ENCODE measurements around the gene MYOG.
A peak's percentile ranks its signal among the peaks of the same experiment; 100 is the strongest.

Gene MYOG

DNA sequence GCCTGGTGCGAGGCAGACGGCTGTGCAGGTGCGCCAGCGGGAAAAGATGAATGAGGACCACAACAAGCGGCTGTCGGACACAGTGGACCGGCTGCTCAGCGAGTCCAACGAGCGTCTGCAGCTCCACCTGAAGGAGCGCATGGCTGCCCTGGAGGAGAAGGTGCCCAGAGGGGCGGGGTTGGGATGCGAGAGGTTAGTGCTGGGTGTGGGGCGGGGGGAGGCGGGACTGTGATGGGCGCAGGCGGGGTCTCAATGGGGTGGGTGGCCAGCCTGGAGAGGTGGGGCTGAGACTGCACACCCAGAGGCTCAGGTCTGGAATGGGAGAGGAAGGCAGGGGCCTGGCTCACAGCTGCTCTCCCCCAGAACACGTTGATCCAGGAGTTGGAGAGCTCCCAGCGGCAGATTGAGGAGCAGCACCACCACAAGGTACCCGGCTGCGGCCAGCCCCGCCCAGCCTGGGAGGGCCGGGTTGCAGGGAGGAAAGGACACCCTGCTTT is 37.2 kb downstream of the MYOG start:
- TF ChIP-seq, protein P1, sequence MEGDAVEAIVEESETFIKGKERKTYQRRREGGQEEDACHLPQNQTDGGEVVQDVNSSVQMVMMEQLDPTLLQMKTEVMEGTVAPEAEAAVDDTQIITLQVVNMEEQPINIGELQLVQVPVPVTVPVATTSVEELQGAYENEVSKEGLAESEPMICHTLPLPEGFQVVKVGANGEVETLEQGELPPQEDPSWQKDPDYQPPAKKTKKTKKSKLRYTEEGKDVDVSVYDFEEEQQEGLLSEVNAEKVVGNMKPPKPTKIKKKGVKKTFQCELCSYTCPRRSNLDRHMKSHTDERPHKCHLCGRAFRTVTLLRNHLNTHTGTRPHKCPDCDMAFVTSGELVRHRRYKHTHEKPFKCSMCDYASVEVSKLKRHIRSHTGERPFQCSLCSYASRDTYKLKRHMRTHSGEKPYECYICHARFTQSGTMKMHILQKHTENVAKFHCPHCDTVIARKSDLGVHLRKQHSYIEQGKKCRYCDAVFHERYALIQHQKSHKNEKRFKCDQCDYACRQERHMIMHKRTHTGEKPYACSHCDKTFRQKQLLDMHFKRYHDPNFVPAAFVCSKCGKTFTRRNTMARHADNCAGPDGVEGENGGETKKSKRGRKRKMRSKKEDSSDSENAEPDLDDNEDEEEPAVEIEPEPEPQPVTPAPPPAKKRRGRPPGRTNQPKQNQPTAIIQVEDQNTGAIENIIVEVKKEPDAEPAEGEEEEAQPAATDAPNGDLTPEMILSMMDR (IDR thresholded peaks at IDR 0.05; ENCODE audit: unreplicated experiment in 3 of 3), result no peak
- Mint-ChIP-seq H3K27ac (peak overlapping the region in 1 of 3 experiments; percentile 15), H3K4me3 (peak overlapping the region in 1 of 3 experiments; percentile 49), H3K4me1 (peaks cover 77% of the 10 kb centered on the region), H3K27me3 (ENCODE audit: low read depth) (peaks cover 11% of the 10 kb centered on the region), H3K36me3 (ENCODE audit: low read depth) (peaks cover 25% of the 10 kb centered on the region), H3K9me3 (no peaks in the 10 kb centered on the region)

DNA sequence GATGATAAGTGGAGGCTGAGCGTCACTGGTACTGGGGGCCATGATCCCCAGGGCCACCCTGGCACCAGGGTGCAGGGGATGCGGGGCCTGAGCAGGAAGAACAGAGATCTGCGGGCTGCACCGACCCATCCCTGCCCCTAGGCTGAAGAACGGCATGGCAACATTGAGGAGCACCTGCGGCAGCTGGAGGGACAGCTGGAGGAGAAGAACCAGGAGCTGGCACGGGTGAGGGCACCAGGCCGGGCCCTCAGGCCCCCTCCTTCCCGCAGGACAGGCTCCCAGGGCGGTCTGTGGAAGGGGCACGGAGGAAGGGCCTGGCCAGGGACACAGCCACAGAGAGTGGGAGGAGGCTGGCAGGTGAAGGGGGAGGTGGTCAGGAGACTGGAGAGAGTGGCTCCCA is 37.7 kb downstream of the MYOG start:
- H3K36me3 Mint-ChIP-seq (ENCODE audit: low read depth), result peaks cover 25% of the 10 kb centered on the region
- peaks cover 14% of the 10 kb centered on the region for H3K27me3 Mint-ChIP-seq (ENCODE audit: low read depth)
- no peaks in the 10 kb centered on the region for H3K9me3 Mint-ChIP-seq
- TF ChIP-seq, protein P1 (IDR thresholded peaks at IDR 0.05; ENCODE audit: unreplicated experiment in 3 of 3), result no peak
- peaks cover 81% of the 10 kb centered on the region for H3K4me1 Mint-ChIP-seq
- H3K27ac Mint-ChIP-seq, result peak overlapping the region in 2 of 3 experiments; percentile 76 to 89
- H3K4me3 Mint-ChIP-seq, result no peak overlapping the region

DNA sequence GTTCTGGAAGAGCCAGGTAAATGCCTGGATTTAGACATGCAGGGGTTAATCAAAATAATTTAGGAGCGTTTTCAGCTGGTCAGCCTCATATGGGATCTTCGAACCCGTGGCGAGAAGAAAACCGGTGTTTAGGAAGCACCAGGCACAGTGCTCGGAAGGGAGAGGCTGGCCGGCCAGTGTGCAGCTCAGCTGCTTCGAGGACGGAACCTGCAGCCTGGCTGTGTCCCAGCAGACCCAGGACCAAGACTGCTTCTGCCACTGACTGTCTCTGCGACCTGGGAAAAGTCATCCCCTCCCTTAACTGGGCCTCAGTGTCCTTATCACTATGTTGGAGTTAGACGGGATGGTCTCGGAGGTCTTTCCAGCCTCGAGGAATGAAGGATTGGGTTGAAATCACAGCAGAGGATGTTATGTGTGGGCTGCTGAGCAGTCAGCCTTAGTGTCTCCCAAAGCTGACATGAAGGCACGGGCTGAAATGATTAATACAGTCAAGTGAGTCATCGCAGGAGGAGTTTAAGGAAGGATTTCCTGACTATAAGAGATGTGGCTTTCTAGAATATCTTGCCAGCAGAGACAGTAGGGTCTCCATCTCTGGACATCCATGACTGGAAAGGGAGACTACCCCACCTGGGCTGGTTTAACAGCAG is 38.7 kb downstream of the MYOG start:
- Mint-ChIP-seq H3K27me3 (ENCODE audit: low read depth) (peaks cover 14% of the 10 kb centered on the region), H3K4me1 (peaks cover 78% of the 10 kb centered on the region), H3K27ac (peak overlapping the region; percentile 76 to 94 (median 89)), H3K9me3 (no peaks in the 10 kb centered on the region), H3K36me3 (ENCODE audit: low read depth) (peaks cover 25% of the 10 kb centered on the region), H3K4me3 (peak overlapping the region in 2 of 3 experiments; percentile 18 to 54)
- TF ChIP-seq, protein P1 (IDR thresholded peaks at IDR 0.05; ENCODE audit: unreplicated experiment in 3 of 3), result no peak

DNA sequence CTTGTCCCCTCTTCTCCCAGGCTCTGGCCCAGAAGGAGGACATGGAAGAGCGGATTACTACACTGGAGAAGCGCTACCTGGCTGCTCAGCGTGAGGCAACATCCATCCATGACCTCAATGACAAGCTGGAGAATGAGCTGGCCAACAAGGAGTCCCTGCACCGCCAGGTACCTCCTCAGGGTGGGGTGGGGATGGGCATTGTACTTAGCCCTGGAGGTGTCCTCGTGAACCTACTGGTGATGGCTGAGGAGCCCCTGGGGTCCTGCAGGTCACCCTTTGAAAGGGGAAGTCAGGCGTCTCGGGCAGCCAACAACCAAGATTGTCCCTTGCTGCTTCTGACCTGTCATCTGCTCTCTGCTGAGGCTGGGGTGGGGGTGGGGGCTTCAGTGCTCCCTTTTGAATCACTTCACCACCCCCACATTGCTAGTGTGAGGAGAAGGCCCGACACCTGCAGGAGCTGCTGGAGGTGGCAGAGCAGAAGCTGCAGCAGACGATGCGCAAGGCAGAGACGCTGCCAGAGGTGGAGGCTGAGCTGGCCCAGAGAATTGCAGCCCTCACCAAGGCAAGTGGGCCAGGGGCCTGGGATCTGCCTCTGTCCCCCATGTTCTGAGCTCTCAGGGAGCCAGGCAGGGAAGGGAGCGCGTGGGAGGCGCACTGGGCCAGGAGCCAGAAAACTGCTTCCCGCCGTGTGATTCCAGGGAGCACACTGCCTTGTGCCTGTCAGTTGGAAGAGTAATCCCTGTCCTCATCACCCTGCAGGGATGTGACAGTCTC is 39.8 kb downstream of the MYOG start:
- Mint-ChIP-seq H3K27me3 (ENCODE audit: low read depth) (peaks cover 9% of the 10 kb centered on the region), H3K36me3 (ENCODE audit: low read depth) (peaks cover 20% of the 10 kb centered on the region), H3K27ac (peak overlapping the region; percentile 76 to 94 (median 89)), H3K4me3 (no peak overlapping the region), H3K9me3 (no peaks in the 10 kb centered on the region), H3K4me1 (peaks cover 77% of the 10 kb centered on the region)
- TF ChIP-seq, protein P1 (IDR thresholded peaks at IDR 0.05; ENCODE audit: unreplicated experiment in 3 of 3), result no peak

DNA sequence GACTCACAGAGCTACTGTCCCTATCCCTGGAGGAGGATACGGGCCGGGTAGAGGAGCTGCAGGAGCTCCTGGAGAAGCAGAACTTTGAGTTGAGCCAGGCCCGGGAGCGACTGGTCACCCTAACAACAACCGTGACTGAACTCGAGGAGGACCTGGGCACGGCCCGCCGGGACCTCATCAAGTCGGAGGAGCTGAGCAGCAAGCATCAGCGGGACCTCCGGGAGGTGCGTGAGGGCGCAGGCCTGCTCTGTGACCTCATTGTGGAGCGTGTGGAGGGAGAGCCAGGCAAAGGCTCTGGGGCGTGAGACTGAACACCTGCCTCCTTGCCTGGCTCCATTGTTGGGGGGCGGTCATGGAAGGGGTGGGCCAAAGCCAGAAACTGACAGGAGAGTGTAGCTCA is 40.5 kb downstream of the MYOG start:
- peaks cover 77% of the 10 kb centered on the region for H3K4me1 Mint-ChIP-seq
- TF ChIP-seq, protein P1 (IDR thresholded peaks at IDR 0.05; ENCODE audit: unreplicated experiment in 3 of 3), result no peak
- no peaks in the 10 kb centered on the region for H3K9me3 Mint-ChIP-seq
- H3K4me3 Mint-ChIP-seq, result no peak overlapping the region
- H3K36me3 Mint-ChIP-seq (ENCODE audit: low read depth), result peaks cover 20% of the 10 kb centered on the region
- H3K27me3 Mint-ChIP-seq (ENCODE audit: low read depth), result peaks cover 9% of the 10 kb centered on the region
- peak overlapping the region in 1 of 3 experiments; percentile 53 for H3K27ac Mint-ChIP-seq
